ENCODE data around the gene C2CD2L.

C2CD2L gene

DNA sequence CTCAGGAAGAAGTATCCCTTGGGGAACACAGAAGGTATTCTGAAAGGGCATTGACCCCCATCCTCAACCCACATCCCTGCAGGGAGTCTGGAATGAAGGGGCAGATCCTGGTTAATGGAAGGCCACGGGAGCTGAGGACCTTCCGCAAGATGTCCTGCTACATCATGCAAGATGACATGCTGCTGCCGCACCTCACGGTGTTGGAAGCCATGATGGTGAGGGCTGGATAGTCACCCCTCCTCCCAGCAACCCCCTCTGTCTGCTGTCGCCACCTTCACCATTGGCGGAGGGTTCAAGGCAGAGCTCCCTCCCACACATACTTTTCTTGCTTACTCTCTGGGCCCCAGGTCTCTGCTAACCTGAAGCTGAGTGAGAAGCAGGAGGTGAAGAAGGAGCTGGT, 47.0 kb downstream of the C2CD2L start:
- ATAC-seq, result no peak
- TF ChIP-seq TOX (CRISPR knock-in tag; IDR thresholded peaks at IDR 0.05; ENCODE audit: borderline replicate concordance) (no peak), ZC3H10 (CRISPR knock-in tag; IDR thresholded peaks at IDR 0.05) (no peak)

DNA sequence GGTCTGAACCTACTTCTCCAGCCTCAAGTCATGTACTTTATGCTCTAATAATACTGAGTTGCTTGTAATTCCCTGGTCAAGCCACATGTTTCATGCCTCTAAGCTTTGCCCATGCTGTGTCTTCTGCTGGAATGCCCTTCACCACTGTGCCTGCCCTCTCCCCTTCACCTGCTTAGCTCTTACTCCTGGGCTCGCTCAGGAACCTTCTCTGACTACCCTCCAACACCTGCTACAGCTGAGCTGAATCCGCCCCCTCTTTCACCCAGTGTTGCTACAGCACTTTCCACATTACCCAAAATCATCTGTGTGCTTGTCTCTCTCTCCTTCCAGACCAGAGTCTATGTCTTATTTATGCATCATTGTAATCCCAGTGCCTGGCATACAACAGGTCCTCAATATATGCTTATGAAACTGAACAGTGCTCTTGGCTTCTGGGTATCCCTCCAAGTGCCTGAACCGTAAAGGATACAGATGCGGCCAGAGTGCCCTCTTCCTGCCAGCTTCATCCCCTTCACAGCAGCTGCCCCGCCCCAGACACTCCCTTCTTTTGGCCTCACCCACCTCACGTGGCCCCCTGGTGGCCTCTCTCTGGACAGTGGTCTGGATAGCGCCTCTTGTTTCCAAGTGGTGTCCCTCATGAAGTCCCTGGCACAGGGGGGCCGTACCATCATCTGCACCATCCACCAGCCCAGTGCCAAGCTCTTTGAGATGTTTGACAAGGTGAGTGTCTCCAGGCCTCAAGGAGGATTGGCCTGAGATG, 48.8 kb downstream of the C2CD2L start:
- TF ChIP-seq CSDC2 (CRISPR knock-in tag; IDR thresholded peaks at IDR 0.05) (no peak), ZNF8 (CRISPR knock-in tag; IDR thresholded peaks at IDR 0.05) (no peak), PPARA (CRISPR knock-in tag; IDR thresholded peaks at IDR 0.05; ENCODE audit: borderline replicate concordance) (no peak), ISL1 (CRISPR knock-in tag; IDR thresholded peaks at IDR 0.05) (no peak), ZFP3 (CRISPR knock-in tag; IDR thresholded peaks at IDR 0.05) (no peak), BACH2 (CRISPR knock-in tag; IDR thresholded peaks at IDR 0.05; ENCODE audit: borderline replicate concordance) (no peak), ZC3H10 (CRISPR knock-in tag; IDR thresholded peaks at IDR 0.05) (no peak), ZFP30 (CRISPR knock-in tag; IDR thresholded peaks at IDR 0.05) (no peak), SNAI2 (CRISPR knock-in tag; IDR thresholded peaks at IDR 0.05) (no peak), RARB (CRISPR knock-in tag; IDR thresholded peaks at IDR 0.05) (no peak), ARNTL (CRISPR knock-in tag; IDR thresholded peaks at IDR 0.05; ENCODE audit: borderline replicate concordance, low read depth) (no peak), GLIS3 (CRISPR knock-in tag; IDR thresholded peaks at IDR 0.05) (no peak), ZNF565 (CRISPR knock-in tag; conservative IDR thresholded peaks at IDR 0.05; ENCODE audit: low read depth) (no peak)
- TF ChIP-seq, protein P1, sequence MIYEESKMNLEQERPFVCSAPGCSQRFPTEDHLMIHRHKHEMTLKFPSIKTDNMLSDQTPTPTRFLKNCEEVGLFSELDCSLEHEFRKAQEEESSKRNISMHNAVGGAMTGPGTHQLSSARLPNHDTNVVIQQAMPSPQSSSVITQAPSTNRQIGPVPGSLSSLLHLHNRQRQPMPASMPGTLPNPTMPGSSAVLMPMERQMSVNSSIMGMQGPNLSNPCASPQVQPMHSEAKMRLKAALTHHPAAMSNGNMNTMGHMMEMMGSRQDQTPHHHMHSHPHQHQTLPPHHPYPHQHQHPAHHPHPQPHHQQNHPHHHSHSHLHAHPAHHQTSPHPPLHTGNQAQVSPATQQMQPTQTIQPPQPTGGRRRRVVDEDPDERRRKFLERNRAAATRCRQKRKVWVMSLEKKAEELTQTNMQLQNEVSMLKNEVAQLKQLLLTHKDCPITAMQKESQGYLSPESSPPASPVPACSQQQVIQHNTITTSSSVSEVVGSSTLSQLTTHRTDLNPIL (CRISPR knock-in tag; IDR thresholded peaks at IDR 0.05; ENCODE audit: low read depth), result no peak
- TF ChIP-seq, protein P2, sequence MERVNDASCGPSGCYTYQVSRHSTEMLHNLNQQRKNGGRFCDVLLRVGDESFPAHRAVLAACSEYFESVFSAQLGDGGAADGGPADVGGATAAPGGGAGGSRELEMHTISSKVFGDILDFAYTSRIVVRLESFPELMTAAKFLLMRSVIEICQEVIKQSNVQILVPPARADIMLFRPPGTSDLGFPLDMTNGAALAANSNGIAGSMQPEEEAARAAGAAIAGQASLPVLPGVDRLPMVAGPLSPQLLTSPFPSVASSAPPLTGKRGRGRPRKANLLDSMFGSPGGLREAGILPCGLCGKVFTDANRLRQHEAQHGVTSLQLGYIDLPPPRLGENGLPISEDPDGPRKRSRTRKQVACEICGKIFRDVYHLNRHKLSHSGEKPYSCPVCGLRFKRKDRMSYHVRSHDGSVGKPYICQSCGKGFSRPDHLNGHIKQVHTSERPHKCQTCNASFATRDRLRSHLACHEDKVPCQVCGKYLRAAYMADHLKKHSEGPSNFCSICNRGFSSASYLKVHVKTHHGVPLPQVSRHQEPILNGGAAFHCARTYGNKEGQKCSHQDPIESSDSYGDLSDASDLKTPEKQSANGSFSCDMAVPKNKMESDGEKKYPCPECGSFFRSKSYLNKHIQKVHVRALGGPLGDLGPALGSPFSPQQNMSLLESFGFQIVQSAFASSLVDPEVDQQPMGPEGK (CRISPR knock-in tag; IDR thresholded peaks at IDR 0.05; ENCODE audit: borderline replicate concordance), result no peak
- TF ChIP-seq, protein P3, sequence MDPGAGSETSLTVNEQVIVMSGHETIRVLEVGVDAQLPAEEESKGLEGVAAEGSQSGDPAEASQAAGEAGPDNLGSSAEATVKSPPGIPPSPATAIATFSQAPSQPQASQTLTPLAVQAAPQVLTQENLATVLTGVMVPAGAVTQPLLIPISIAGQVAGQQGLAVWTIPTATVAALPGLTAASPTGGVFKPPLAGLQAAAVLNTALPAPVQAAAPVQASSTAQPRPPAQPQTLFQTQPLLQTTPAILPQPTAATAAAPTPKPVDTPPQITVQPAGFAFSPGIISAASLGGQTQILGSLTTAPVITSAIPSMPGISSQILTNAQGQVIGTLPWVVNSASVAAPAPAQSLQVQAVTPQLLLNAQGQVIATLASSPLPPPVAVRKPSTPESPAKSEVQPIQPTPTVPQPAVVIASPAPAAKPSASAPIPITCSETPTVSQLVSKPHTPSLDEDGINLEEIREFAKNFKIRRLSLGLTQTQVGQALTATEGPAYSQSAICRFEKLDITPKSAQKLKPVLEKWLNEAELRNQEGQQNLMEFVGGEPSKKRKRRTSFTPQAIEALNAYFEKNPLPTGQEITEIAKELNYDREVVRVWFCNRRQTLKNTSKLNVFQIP (CRISPR knock-in tag; IDR thresholded peaks at IDR 0.05; ENCODE audit: borderline replicate concordance, low read depth), result no peak
- TF ChIP-seq, protein P4, sequence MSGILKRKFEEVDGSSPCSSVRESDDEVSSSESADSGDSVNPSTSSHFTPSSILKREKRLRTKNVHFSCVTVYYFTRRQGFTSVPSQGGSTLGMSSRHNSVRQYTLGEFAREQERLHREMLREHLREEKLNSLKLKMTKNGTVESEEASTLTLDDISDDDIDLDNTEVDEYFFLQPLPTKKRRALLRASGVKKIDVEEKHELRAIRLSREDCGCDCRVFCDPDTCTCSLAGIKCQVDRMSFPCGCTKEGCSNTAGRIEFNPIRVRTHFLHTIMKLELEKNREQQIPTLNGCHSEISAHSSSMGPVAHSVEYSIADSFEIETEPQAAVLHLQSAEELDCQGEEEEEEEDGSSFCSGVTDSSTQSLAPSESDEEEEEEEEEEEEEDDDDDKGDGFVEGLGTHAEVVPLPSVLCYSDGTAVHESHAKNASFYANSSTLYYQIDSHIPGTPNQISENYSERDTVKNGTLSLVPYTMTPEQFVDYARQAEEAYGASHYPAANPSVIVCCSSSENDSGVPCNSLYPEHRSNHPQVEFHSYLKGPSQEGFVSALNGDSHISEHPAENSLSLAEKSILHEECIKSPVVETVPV (CRISPR knock-in tag; IDR thresholded peaks at IDR 0.05), result no peak
- ATAC-seq, result peak; percentile 74

DNA sequence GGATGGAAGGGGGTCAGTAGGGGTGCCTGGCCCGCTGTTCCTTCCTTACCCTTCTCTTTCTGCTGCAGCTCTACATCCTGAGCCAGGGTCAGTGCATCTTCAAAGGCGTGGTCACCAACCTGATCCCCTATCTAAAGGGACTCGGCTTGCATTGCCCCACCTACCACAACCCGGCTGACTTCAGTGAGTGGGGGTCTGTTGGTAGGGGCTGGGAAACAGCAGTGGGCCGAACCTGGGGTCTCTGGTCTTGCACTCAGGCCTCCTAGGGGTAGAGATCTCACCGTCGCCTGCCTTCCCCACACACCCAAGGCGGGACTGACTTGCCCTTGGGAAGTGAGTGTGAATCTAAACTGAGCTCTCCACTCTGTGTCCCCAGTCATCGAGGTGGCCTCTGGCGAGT, 49.4 kb downstream of the C2CD2L start:
- no peak for ATAC-seq
- TF ChIP-seq RARB (CRISPR knock-in tag; IDR thresholded peaks at IDR 0.05), result no peak
- no peak for TF ChIP-seq BACH2 (CRISPR knock-in tag; IDR thresholded peaks at IDR 0.05; ENCODE audit: borderline replicate concordance)
- TF ChIP-seq TCF4 (CRISPR knock-in tag; IDR thresholded peaks at IDR 0.05; ENCODE audit: borderline replicate concordance), result no peak
- TF ChIP-seq, protein P4 (CRISPR knock-in tag; IDR thresholded peaks at IDR 0.05), result no peak
- TF ChIP-seq, protein P3 (CRISPR knock-in tag; IDR thresholded peaks at IDR 0.05; ENCODE audit: borderline replicate concordance, low read depth), result no peak
- TF ChIP-seq, protein P1 (CRISPR knock-in tag; IDR thresholded peaks at IDR 0.05; ENCODE audit: low read depth), result no peak
- TF ChIP-seq PPARA (CRISPR knock-in tag; IDR thresholded peaks at IDR 0.05; ENCODE audit: borderline replicate concordance), result no peak
- no peak for TF ChIP-seq ZNF70 (CRISPR knock-in tag; IDR thresholded peaks at IDR 0.05)
- TF ChIP-seq ZFP3 (CRISPR knock-in tag; IDR thresholded peaks at IDR 0.05), result no peak
- TF ChIP-seq ZFP30 (CRISPR knock-in tag; IDR thresholded peaks at IDR 0.05), result no peak
- TF ChIP-seq ZNF565 (CRISPR knock-in tag; conservative IDR thresholded peaks at IDR 0.05; ENCODE audit: low read depth), result no peak
- TF ChIP-seq ARNTL (CRISPR knock-in tag; IDR thresholded peaks at IDR 0.05; ENCODE audit: borderline replicate concordance, low read depth), result no peak
- TF ChIP-seq GLIS3 (CRISPR knock-in tag; IDR thresholded peaks at IDR 0.05), result no peak
- TF ChIP-seq, protein P5, sequence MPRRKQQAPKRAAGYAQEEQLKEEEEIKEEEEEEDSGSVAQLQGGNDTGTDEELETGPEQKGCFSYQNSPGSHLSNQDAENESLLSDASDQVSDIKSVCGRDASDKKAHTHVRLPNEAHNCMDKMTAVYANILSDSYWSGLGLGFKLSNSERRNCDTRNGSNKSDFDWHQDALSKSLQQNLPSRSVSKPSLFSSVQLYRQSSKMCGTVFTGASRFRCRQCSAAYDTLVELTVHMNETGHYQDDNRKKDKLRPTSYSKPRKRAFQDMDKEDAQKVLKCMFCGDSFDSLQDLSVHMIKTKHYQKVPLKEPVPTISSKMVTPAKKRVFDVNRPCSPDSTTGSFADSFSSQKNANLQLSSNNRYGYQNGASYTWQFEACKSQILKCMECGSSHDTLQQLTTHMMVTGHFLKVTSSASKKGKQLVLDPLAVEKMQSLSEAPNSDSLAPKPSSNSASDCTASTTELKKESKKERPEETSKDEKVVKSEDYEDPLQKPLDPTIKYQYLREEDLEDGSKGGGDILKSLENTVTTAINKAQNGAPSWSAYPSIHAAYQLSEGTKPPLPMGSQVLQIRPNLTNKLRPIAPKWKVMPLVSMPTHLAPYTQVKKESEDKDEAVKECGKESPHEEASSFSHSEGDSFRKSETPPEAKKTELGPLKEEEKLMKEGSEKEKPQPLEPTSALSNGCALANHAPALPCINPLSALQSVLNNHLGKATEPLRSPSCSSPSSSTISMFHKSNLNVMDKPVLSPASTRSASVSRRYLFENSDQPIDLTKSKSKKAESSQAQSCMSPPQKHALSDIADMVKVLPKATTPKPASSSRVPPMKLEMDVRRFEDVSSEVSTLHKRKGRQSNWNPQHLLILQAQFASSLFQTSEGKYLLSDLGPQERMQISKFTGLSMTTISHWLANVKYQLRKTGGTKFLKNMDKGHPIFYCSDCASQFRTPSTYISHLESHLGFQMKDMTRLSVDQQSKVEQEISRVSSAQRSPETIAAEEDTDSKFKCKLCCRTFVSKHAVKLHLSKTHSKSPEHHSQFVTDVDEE (CRISPR knock-in tag; IDR thresholded peaks at IDR 0.05), result no peak
- no peak for TF ChIP-seq TOX (CRISPR knock-in tag; IDR thresholded peaks at IDR 0.05; ENCODE audit: borderline replicate concordance)
- TF ChIP-seq SNAI2 (CRISPR knock-in tag; IDR thresholded peaks at IDR 0.05), result no peak
